Psoas muscle (tissue), 8 donors: ENCODE data around the gene SSR4. TPM values are rescaled to one million over a fixed set of nuclear protein-coding genes. Genes with fewer than 3 reads are reported as not detected.

Source experiments
- ATAC-seq, 4 donors: fragments of 200-7000 bp; cut with Tn5 transposase; one replicate each; pipeline ENCODE4 v1.9.1; 2020; ENCODE audit warnings: moderate library complexity in 3 of 4, mild to moderate bottlenecking in 2 of 4
- DNase-seq, 2 donors: peaks; one replicate each; pipeline ENCODE4 v3.0.0-alpha.2; 2020
- H3K27ac ChIP-seq: fragments of 200-600 bp; one replicate; pipeline ENCODE4 v1.8.0; 2022
- H3K27me3 ChIP-seq, 3 donors: fragments of 200-600 bp in 1 of 3; one replicate each; pipeline versions ENCODE4 v1.6.1 to v1.8.0; 2013 to 2022; ENCODE audit warnings: low read length in 2 of 3, mild to moderate bottlenecking in 2 of 3, moderate library complexity in 1 of 3; ENCODE audit not compliant: insufficient read depth in 3 of 3
- H3K36me3 ChIP-seq, 2 donors: fragments of 200-600 bp in 1 of 2; one replicate each; pipeline versions ENCODE4 v1.6.1 to v1.8.0; 2013 to 2022; ENCODE audit warnings: low read depth in 1 of 2, mild to moderate bottlenecking in 1 of 2, moderate library complexity in 1 of 2; ENCODE audit not compliant: insufficient read depth in 1 of 2
- H3K4me1 ChIP-seq: fragments of 200-600 bp; one replicate; pipeline ENCODE4 v1.8.0; 2022
- H3K4me3 ChIP-seq: fragments of 200-600 bp; one replicate; pipeline ENCODE4 v1.8.0; 2022; ENCODE audit warnings: mild to moderate bottlenecking
- H3K9me3 ChIP-seq: fragments of 200-600 bp; one replicate; pipeline ENCODE4 v1.8.0; 2022
- WGBS, 3 donors: extraction: QIAGEN DNeasy Blood & Tissue Kit; methylation state at CpG; one replicate each; pipeline versions ENCODE4 v1.1.6 to v1.1.7; 2013; 5-methylcytosine and 5-hydroxymethylcytosine counted together
- intact Hi-C, 2 donors: fragments of 100-400 bp; cut with DNase I; formaldehyde crosslinking; loops; one replicate each; pipeline versions ENCODE4 v1.11.0 to v1.14.2; 2022
- polyA plus RNA-seq, 3 donors: library from polyadenylated mRNA; stranded (reverse); fragments of 200-250 nt; gene quantifications; one replicate each; pipeline ENCODE4 v1.2.3, GENCODE V29; 2013
- total RNA-seq, 4 donors: library from RNA; stranded (reverse); fragmentation: NEBNext Ultra II Directional in 2 of 4; extraction: Animal tissue kit (Norgen Biotek cat#: 25700) in 2 of 4; gene quantifications; one replicate each; pipeline versions ENCODE4 v1.2.1 to v1.2.4, GENCODE V29; 2021 to 2023
- TF ChIP-seq, protein P1 (sequence below): fragments of 200-600 bp; IDR thresholded peaks from one replicate; pipeline ENCODE4 v1.8.0; 2022; ENCODE audit warnings: antibody characterized with exemption
- donor health status: healthy with polysubstance abuse.
- donor health status: DM: no; HTN: no; CAD: no; lungs with moderate emphysema.
- donor health status: Bipolar disorder and iron deficiency.
- donor health status: healthy.
- donor health status: DM: yes; HTN: yes; CAD: no.
- donor health status: DM: no; HTN: no; CAD: no.
- donor health status: DM: no; HTN: no; CAD: no.
- donor health status: DM: yes; HTN: yes; CAD: no.

The SSR4 gene
- total and polyA plus RNA-seq, 7 donors: 57.2 to 198 (median 84.5) TPM

DNA sequence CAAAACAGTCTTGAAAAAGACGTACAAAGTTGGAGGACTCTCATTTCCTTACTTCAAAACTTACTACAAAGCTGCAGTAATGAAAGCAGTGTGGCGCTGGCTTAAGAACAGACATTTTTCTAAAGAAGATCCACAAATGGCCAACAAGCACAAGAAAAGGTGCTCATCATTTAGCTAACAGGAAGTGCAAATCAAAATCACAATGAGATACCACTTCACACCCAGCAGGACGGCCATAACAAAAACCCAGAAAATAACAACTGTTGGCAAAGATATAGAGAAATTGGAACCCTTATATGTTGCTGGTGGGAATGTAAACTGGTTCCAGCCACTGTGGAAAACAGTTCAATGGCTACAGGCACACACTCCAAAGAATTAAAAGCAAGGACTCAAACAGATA is 32.5 kb downstream of the SSR4 start:
- DNase-seq: no peak

DNA sequence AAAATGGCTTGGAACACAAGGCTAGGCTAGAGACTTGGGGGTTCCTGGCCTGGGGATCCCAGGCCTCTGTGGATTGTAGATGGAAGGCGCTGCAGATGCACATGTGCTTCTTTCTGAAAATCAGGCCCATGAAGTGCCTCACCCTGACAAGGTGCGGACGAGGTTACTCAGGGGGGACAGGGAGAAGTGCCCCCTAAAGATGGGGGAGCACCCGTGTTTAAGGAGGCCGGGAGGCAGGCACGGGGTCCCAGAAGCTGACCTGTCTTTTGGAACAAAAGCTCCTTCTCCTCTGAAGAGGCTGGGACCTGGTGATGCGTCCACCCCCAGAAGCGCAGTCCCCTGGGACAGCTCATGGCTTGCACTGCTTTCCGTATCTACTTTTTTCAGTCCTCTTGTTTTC is 33.4 kb downstream of the SSR4 start:
- peaks cover 0 to 66% (median 2%) of the 10 kb centered on the region in 3 donors for H3K27me3 ChIP-seq
- intact Hi-C loops: no loop called here
- no peak for ATAC-seq

More for the DNA sequence above, 32.5 kb downstream of the SSR4 start:
- TF ChIP-seq, protein P1, sequence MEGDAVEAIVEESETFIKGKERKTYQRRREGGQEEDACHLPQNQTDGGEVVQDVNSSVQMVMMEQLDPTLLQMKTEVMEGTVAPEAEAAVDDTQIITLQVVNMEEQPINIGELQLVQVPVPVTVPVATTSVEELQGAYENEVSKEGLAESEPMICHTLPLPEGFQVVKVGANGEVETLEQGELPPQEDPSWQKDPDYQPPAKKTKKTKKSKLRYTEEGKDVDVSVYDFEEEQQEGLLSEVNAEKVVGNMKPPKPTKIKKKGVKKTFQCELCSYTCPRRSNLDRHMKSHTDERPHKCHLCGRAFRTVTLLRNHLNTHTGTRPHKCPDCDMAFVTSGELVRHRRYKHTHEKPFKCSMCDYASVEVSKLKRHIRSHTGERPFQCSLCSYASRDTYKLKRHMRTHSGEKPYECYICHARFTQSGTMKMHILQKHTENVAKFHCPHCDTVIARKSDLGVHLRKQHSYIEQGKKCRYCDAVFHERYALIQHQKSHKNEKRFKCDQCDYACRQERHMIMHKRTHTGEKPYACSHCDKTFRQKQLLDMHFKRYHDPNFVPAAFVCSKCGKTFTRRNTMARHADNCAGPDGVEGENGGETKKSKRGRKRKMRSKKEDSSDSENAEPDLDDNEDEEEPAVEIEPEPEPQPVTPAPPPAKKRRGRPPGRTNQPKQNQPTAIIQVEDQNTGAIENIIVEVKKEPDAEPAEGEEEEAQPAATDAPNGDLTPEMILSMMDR: no peak
- 66 to 87% (median 77%) methylated on average over 3 of the region's 3 CpGs for WGBS, 3 donors
- no peak for ATAC-seq
- Histone ChIP-seq H3K4me1 (no peaks in the 10 kb centered on the region), H3K9me3 (no peaks in the 10 kb centered on the region), H3K36me3 (no peaks in the 10 kb centered on the region), H3K27me3 (peaks cover 0 to 58% (median 4%) of the 10 kb centered on the region in 3 donors), H3K27ac (no peak overlapping the region), H3K4me3 (no peak overlapping the region)
- intact Hi-C loops: no loop called here

GRCh38 chrX:153828308-153828707 is 33.8 kb downstream of the SSR4 start:
- no peaks in the 10 kb centered on the region for H3K36me3 ChIP-seq
- H3K27ac ChIP-seq: no peak overlapping the region
- H3K4me3 ChIP-seq: no peak overlapping the region
- H3K4me1 ChIP-seq: no peaks in the 10 kb centered on the region
- TF ChIP-seq, protein P1: no peak
- DNase-seq (no peak), ATAC-seq (no peak)
- H3K27me3 ChIP-seq: peaks cover 0 to 66% (median 2%) of the 10 kb centered on the region in 3 donors
- 52 to 69% (median 62%) methylated on average over 12 to 17 of the region's 17 CpGs for WGBS, 3 donors
- intact Hi-C loops: no loop called here
- H3K9me3 ChIP-seq: no peaks in the 10 kb centered on the region

More for the DNA sequence above, 33.4 kb downstream of the SSR4 start:
- H3K4me3 ChIP-seq: no peak overlapping the region
- DNase-seq: peak in 1 of 2 donors; percentile 5
- H3K9me3 ChIP-seq: no peaks in the 10 kb centered on the region
- TF ChIP-seq, protein P1: no peak
- H3K4me1 ChIP-seq: no peaks in the 10 kb centered on the region
- no peaks in the 10 kb centered on the region for H3K36me3 ChIP-seq
- H3K27ac ChIP-seq: no peak overlapping the region
- WGBS, 3 donors: 81 to 94% (median 90%) methylated on average over 5 to 9 of the region's 9 CpGs

- intact Hi-C loops: no loop called here
- H3K4me3 ChIP-seq: peak overlapping the region; percentile 58
- peak in 1 of 2 donors; percentile 11 for DNase-seq
- H3K4me1 ChIP-seq: no peaks in the 10 kb centered on the region
- peaks cover 0 to 64% (median 2%) of the 10 kb centered on the region in 3 donors for H3K27me3 ChIP-seq
- no peaks in the 10 kb centered on the region for H3K36me3 ChIP-seq
- no peaks in the 10 kb centered on the region for H3K9me3 ChIP-seq
- no peak overlapping the region for H3K27ac ChIP-seq
- WGBS, 3 donors: 5 to 18% (median 14%) methylated on average over 19 to 49 of the region's 50 CpGs
- TF ChIP-seq, protein P1: no peak
- ATAC-seq: peak in 1 of 4 donors; percentile 11
Measured at GRCh38 chrX:153828723-153829548, 34.5 kb downstream of the SSR4 start.

DNA sequence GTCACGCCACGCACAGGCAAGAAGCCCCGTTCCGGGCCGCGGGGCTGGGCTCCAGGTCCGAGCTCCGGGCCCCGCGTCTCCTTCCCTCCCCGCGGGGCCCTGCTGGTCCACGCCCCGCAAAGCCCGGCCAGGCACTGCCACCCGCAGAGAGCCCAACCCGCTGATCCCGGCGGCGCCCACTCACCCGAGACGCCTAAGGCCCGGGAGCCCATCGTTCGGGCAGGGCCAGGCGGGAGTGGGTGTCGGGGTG is 35.0 kb downstream of the SSR4 start:
- no peak for DNase-seq
- TF ChIP-seq, protein P1: no peak
- Histone ChIP-seq H3K4me3 (peak overlapping the region; percentile 58), H3K36me3 (no peaks in the 10 kb centered on the region), H3K27me3 (peaks cover 0 to 61% (median 2%) of the 10 kb centered on the region in 3 donors), H3K27ac (no peak overlapping the region), H3K9me3 (no peaks in the 10 kb centered on the region), H3K4me1 (no peaks in the 10 kb centered on the region)
- peak in 2 of 4 donors; percentile 10 to 13 for ATAC-seq
- intact Hi-C loops: no loop called here
- 0 to 25% (median 1%) methylated on average over 4 to 25 of the region's 27 CpGs for WGBS, 3 donors
